CD4-positive, alpha-beta memory T cell (primary cell): ENCODE results near the gene TBX2. TPM values are rescaled to one million over a fixed set of nuclear protein-coding genes. Genes with fewer than 3 reads are reported as not detected.
A peak's percentile ranks its signal among the peaks of the same experiment; 100 is the strongest.

Source experiments
- CTCF ChIA-PET: fragments of 350-600 bp; sonication (Branson Sonifier 250); formaldehyde crosslinking; loops from one replicate; lab custom pipeline; 2021; ENCODE audit warnings: inconsistent platforms; ENCODE audit not compliant: partially characterized antibody; lab: Charles Lee
- POLR2A ChIA-PET: fragments of 350-600 bp; sonication (Branson Sonifier 250); formaldehyde crosslinking; loops from one replicate; lab custom pipeline; 2021; ENCODE audit not compliant: partially characterized antibody; lab: Charles Lee
- DNase-seq, 5 donors: peaks; one replicate each; pipeline versions ENCODE4 v3.0.0 to v3.0.0-alpha.2; 2020 to 2022; ENCODE audit warnings: mixed read lengths in 1 of 5
- H3K27ac ChIP-seq: one replicate; pipeline ENCODE4 v1.7.0; 2013; ENCODE audit warnings: low read depth, low read length
- H3K27me3 ChIP-seq: 2 replicates; pipeline ENCODE4 v1.7.0; 2013; ENCODE audit warnings: mild to moderate bottlenecking, low read length, moderate library complexity; ENCODE audit not compliant: insufficient read depth
- H3K36me3 ChIP-seq: 2 replicates; pipeline ENCODE4 v1.7.0; 2013; ENCODE audit warnings: mild to moderate bottlenecking, low read length, moderate library complexity; ENCODE audit not compliant: insufficient read depth
- H3K4me1 ChIP-seq: 2 replicates; pipeline ENCODE4 v1.7.0; 2013; ENCODE audit warnings: mild to moderate bottlenecking, low read length, moderate library complexity; ENCODE audit not compliant: insufficient read depth
- H3K4me3 ChIP-seq, 2 donors: one replicate each; pipeline ENCODE4 v1.7.0; 2013; ENCODE audit warnings: low read length in 2 of 2, mild to moderate bottlenecking in 1 of 2
- H3K9me3 ChIP-seq, 2 donors: one replicate each; pipeline ENCODE4 v1.7.0; 2013; ENCODE audit warnings: low read length in 2 of 2, control low read depth in 1 of 2; ENCODE audit not compliant: control insufficient read depth in 1 of 2
- H3K27ac Mint-ChIP-seq, 7 donors: one replicate each; pipeline ENCODE4 v1.8.0; 2020 to 2021; ENCODE audit warnings: mixed read lengths in 7 of 7, mild to moderate bottlenecking in 6 of 7, inconsistent platforms in 3 of 7, moderate library complexity in 3 of 7
- H3K27me3 Mint-ChIP-seq, 2 donors: one replicate each; pipeline ENCODE4 v1.8.0; 2020 to 2021; ENCODE audit warnings: mixed read lengths in 2 of 2
- H3K36me3 Mint-ChIP-seq, 2 donors: one replicate each; pipeline ENCODE4 v1.8.0; 2020 to 2021; ENCODE audit warnings: mixed read lengths in 2 of 2, inconsistent platforms in 1 of 2, mild to moderate bottlenecking in 1 of 2
- H3K4me1 Mint-ChIP-seq, 4 donors: one replicate each; pipeline ENCODE4 v1.8.0; 2020 to 2021; ENCODE audit warnings: mixed read lengths in 4 of 4, mild to moderate bottlenecking in 1 of 4
- H3K4me3 Mint-ChIP-seq, 8 donors: one replicate each; pipeline ENCODE4 v1.8.0; 2020 to 2021; ENCODE audit warnings: mixed read lengths in 8 of 8, mild to moderate bottlenecking in 7 of 8, moderate library complexity in 6 of 8, inconsistent platforms in 3 of 8
- H3K9me3 Mint-ChIP-seq, 8 donors: one replicate each; pipeline ENCODE4 v1.8.0; 2020 to 2021; ENCODE audit warnings: mixed read lengths in 8 of 8, mild to moderate bottlenecking in 5 of 8, inconsistent platforms in 3 of 8, moderate library complexity in 1 of 8
- intact Hi-C: fragments of 100-400 bp; cut with micrococcal nuclease; formaldehyde crosslinking; loops from one replicate; pipeline ENCODE4 v1.15.1; 2023
- polyA plus RNA-seq, 2 donors: library from polyadenylated mRNA; unstranded; fragments of 300-500 nt; fragmentation: Illumina TruSeq; gene quantifications; one replicate each; pipeline ENCODE4 v1.2.3, GENCODE V29; 2021
- total RNA-seq, 2 experiments: library from RNA; stranded (reverse); gene quantifications; one replicate each; pipeline ENCODE4 v1.2.3, GENCODE V29; 2021

Gene TBX2
- total and polyA plus RNA-seq, 4 experiments from 2014 or later: not detected

DNA sequence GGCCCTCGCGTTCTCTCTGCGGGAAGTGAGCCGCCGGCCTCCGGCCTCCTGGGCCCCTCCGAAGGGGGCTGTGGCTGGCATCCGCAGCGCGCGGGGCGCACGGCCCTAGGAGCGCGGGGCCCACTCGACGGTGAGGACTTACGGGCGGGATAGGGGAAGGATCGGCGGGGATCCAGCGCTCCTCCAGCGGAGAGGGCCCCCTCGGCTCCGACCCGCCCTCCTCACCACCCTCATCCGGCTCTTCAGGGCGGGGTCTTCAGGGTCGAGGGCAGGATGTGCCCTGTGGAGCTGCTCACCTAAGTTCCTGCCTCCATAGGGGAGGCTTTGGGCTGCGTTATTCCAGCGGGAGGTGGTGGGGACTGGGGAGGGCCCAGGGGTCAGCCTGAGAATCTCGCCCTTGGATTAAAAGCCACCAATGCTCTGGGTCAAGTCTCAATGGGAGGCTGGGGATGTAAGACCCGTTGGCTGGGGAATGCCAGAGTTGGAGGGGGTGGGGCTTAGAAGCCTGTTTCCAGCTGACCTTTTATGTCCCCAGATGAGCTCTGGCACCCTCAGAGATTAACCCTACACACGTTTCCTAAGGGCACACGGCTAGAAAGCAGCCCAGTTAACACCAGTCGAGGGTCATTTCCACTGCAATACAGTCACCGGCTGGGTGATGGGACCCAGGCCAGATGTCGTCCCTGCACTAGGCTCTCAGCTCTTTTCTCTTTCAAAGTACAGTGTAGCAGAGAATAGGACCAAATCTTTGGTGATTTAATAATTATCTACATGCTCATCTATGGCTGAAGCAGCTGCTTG, 13.4 kb downstream of the TBX2 start:
- Mint-ChIP-seq H3K9me3 (no peaks in the 10 kb centered on the region), H3K4me1 (peaks cover 10 to 20% (median 17%) of the 10 kb centered on the region in 4 donors), H3K27ac (peak overlapping the region in 2 of 7 donors; percentile 24 to 30), H3K4me3 (peak overlapping the region; percentile 57 to 79 (median 74)), H3K27me3 (peaks cover 17 to 23% of the 10 kb centered on the region in 2 donors), H3K36me3 (no peaks in the 10 kb centered on the region)
- Histone ChIP-seq H3K9me3 (no peaks in the 10 kb centered on the region), H3K27ac (peak overlapping the region; percentile 24), H3K4me3 (peak overlapping the region in 1 of 2 donors; percentile 80), H3K36me3 (no peaks in the 10 kb centered on the region), H3K27me3 (peaks cover 19% of the 10 kb centered on the region), H3K4me1 (peaks cover 23% of the 10 kb centered on the region)
- CTCF ChIA-PET: interaction anchor here (0.6 to 3.7 kb wide), 14 partner anchors 8 to 853 kb away, joined by 3 to 13 read pairs (median 4); no protein-coding TSS in a partner anchor
- no peak for DNase-seq
- intact Hi-C loops: loop anchor here (1.0 to 5.0 kb wide), 5 partner anchors 138 to 691 kb away; partner anchors contain the start of gene BRIP1
- POLR2A ChIA-PET: interaction anchor here (0.5 to 1.7 kb wide), 3 partner anchors 11 to 776 kb away, joined by 3 to 4 read pairs (median 4); no protein-coding TSS in a partner anchor

DNA sequence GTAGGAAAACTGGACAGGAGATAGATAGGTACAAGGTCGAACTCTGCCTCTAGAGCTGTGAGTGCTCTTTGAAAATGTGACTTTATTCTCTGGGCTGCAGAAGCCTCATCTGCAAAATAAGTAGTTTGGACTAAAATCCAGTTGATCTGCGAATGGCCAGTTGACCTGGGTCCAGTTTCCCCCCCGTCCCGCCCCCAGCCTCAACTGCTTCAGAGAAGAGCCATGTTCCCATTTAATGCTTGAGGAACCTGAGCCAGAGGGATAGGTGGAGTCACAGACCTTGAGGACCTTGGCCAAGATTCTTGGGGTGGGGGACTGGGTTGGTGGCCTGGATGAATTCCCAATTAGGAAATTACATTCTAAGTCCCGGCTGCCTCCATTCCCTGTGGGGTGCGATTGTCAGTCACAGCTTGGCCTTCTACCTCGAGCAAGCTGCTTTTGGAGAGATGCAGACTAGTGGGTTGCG, 14.1 kb downstream of the TBX2 start:
- no peaks in the 10 kb centered on the region for H3K36me3 ChIP-seq
- H3K4me3 ChIP-seq: no peak overlapping the region
- H3K27me3 ChIP-seq: peaks cover 13% of the 10 kb centered on the region
- no peak for DNase-seq
- peak overlapping the region in 1 of 7 donors; percentile 24 for H3K27ac Mint-ChIP-seq
- H3K9me3 ChIP-seq: no peaks in the 10 kb centered on the region
- CTCF ChIA-PET: interaction anchor here (0.6 to 3.7 kb wide), 7 partner anchors 9 to 854 kb away, joined by 3 to 13 read pairs (median 6); no protein-coding TSS in a partner anchor
- H3K36me3 Mint-ChIP-seq: no peaks in the 10 kb centered on the region
- peak overlapping the region in 6 of 8 donors; percentile 16 to 75 (median 42) for H3K4me3 Mint-ChIP-seq
- H3K4me1 ChIP-seq: peaks cover 20% of the 10 kb centered on the region
- intact Hi-C loops: loop anchor here (5.0 kb wide), 2 partner anchors 411 to 691 kb away; no protein-coding TSS in a partner anchor
- POLR2A ChIA-PET: no interaction called here
- H3K4me1 Mint-ChIP-seq: peaks cover 10 to 15% (median 14%) of the 10 kb centered on the region in 4 donors
- H3K9me3 Mint-ChIP-seq: no peaks in the 10 kb centered on the region
- H3K27ac ChIP-seq: no peak overlapping the region
- peaks cover 13 to 23% of the 10 kb centered on the region in 2 donors for H3K27me3 Mint-ChIP-seq

DNA sequence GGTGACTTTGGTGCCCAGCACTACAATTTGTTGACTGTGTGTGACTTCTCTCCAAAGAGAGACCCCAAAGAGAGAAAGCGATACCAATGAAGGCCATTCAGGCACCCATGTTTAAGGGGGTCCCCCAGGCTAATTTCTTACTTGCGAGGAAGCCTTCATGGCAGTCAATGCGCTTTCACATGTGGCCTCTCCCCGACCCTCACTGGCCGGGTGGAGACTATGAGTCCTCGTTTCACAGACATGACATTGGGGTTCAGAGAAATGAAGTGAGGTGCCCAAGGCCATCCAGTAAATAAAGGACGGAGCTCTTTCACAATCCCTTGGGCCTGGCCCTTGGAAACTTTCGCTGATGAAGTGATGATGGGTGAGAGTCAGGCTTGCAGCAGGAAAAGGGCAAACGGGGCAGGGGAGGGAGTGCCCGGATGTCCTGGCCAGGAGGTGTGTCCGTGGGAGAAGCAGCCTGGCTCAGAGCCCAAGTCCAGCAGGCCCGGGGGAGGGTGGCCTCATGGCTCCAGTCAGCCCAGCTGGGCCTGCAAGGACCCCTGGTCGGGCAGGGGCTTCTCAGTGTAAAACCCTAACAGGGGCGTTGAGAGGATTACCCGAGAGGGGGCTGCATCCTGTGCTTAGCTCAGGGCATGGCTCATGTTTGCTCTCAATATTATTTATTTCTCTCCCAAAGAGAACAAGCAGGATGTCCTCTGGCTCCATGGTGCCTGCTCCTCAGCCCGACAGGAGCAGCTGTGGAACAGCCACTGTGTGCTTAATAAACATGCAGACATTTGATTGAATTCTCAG, 14.7 kb downstream of the TBX2 start:
- CTCF ChIA-PET: interaction anchor here (1.1 to 2.2 kb wide), 4 partner anchors 9 to 652 kb away, joined by 3 to 6 read pairs (median 3); no protein-coding TSS in a partner anchor
- H3K4me1 Mint-ChIP-seq: peaks cover 8 to 12% (median 12%) of the 10 kb centered on the region in 4 donors
- no peak overlapping the region for H3K4me3 Mint-ChIP-seq

DNA sequence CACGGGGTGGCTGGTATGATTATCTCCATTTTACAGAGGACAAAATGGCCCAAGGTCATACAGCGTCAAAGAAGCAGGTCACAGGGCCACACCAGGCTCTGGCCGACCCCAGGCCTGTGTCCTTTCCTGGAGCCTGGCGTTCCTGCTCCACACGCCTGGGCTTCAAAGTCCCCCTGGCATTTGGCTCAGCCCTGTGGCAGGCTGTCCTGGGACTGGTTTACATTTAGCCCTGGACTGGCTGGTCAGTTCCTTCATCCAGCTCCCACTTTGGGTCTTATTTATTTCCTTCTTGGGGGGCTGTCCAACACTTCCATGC, 15.3 kb downstream of the TBX2 start:
- Mint-ChIP-seq H3K27ac (no peak overlapping the region), H3K4me3 (no peak overlapping the region), H3K9me3 (no peaks in the 10 kb centered on the region), H3K4me1 (peaks cover 6 to 10% (median 9%) of the 10 kb centered on the region in 4 donors), H3K36me3 (no peaks in the 10 kb centered on the region), H3K27me3 (peaks cover 13 to 25% of the 10 kb centered on the region in 2 donors)
- intact Hi-C loops: loop anchor here (5.0 kb wide), 2 partner anchors 413 to 693 kb away; no protein-coding TSS in a partner anchor
- no peak for DNase-seq
- Histone ChIP-seq H3K4me1 (peaks cover 12% of the 10 kb centered on the region), H3K4me3 (no peak overlapping the region), H3K27ac (no peak overlapping the region), H3K27me3 (peaks cover 8% of the 10 kb centered on the region), H3K36me3 (no peaks in the 10 kb centered on the region), H3K9me3 (no peaks in the 10 kb centered on the region)
- CTCF ChIA-PET: interaction anchor here (1.1 to 1.8 kb wide), 2 partner anchors 32 to 420 kb away, joined by 3 read pairs; no protein-coding TSS in a partner anchor
- POLR2A ChIA-PET: no interaction called here

More for the DNA sequence above, 14.7 kb downstream of the TBX2 start:
- no peaks in the 10 kb centered on the region for H3K9me3 Mint-ChIP-seq
- H3K4me3 ChIP-seq: no peak overlapping the region
- DNase-seq: no peak
- H3K9me3 ChIP-seq: no peaks in the 10 kb centered on the region
- H3K27me3 ChIP-seq: peaks cover 9% of the 10 kb centered on the region
- no peak overlapping the region for H3K27ac Mint-ChIP-seq
- no peak overlapping the region for H3K27ac ChIP-seq
- H3K36me3 ChIP-seq: no peaks in the 10 kb centered on the region
- POLR2A ChIA-PET: no interaction called here
- intact Hi-C loops: loop anchor here (5.0 kb wide), 2 partner anchors 412 to 692 kb away; no protein-coding TSS in a partner anchor
- peaks cover 14% of the 10 kb centered on the region for H3K4me1 ChIP-seq
- peaks cover 15 to 26% of the 10 kb centered on the region in 2 donors for H3K27me3 Mint-ChIP-seq
- H3K36me3 Mint-ChIP-seq: no peaks in the 10 kb centered on the region

DNA sequence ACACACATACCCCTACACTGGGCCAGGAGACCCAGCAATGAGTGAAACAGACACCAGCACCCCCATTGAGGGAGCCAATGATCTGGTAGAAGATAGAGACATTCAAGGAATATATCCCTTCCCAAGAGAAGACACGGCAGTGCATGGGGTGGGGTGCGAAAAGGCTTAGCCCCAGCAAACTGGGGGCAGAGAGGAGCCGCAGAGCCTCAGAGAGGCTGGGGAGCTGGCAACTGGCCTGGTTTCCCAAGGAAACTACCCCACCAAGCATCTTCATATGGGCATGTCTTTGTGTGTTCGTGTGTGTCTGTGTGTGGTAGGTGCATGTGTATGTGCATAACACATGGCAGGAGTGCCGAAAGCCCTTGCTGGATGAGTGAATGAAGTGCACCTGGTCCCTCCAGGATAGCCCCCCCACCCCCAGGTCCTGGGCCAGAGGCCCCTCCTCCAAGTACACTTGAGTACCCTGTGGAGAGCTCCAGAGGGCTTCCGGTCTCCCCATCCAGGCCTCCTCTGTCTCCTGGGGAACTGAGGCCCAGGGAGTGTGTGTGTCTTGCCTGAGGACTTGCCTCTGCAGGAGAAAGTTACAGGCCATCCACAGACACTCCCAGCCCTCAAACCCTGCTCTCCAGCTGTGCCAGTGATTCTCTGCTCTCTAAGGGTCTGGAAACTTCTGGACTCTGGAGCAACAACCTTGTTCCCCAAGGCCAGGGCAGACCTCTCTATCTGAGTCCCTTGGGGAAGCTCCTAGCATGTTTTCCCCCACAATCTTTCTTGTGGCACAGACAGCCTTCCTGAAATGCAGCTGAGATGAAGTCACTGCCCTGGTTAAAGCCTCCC, 15.9 kb downstream of the TBX2 start:
- H3K27me3 ChIP-seq: peaks cover 1% of the 10 kb centered on the region
- H3K4me1 ChIP-seq: peaks cover 5% of the 10 kb centered on the region
- H3K9me3 ChIP-seq: no peaks in the 10 kb centered on the region
- DNase-seq: no peak
- POLR2A ChIA-PET: no interaction called here
- H3K36me3 ChIP-seq: no peaks in the 10 kb centered on the region
- no peak overlapping the region for H3K4me3 Mint-ChIP-seq
- peaks cover 2 to 6% (median 2%) of the 10 kb centered on the region in 4 donors for H3K4me1 Mint-ChIP-seq
- H3K9me3 Mint-ChIP-seq: no peaks in the 10 kb centered on the region
- H3K27ac ChIP-seq: no peak overlapping the region
- H3K4me3 ChIP-seq: no peak overlapping the region
- intact Hi-C loops: no loop called here
- no peaks in the 10 kb centered on the region for H3K36me3 Mint-ChIP-seq
- H3K27me3 Mint-ChIP-seq: peaks cover 9 to 23% of the 10 kb centered on the region in 2 donors
- CTCF ChIA-PET: interaction anchor here (1.1 to 1.8 kb wide), 3 partner anchors 32 to 419 kb away, joined by 3 read pairs; no protein-coding TSS in a partner anchor
- H3K27ac Mint-ChIP-seq: no peak overlapping the region

DNA sequence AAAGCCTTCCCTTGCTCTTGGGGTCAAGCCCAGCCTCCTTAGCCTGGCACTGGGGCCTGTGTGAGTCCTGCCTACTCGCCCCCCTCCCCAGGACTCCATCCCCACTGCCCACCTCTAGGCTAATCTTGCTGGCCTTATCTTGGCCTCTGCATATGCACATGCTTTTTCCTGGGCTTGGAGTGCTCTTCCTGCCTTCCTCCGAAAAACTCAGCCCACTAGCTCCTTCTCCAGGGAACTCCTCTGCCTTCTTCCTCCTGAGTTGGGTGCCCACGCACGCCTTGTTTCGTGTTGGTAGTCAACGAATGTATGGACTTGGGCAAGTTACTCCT, 16.5 kb downstream of the TBX2 start:
- Mint-ChIP-seq H3K9me3 (no peaks in the 10 kb centered on the region), H3K4me1 (peaks cover 0 to 5% (median under 1%) of the 10 kb centered on the region in 4 donors), H3K4me3 (no peak overlapping the region), H3K27ac (no peak overlapping the region), H3K27me3 (peaks cover 11 to 27% of the 10 kb centered on the region in 2 donors), H3K36me3 (no peaks in the 10 kb centered on the region)
- Histone ChIP-seq H3K4me1 (peaks cover 3% of the 10 kb centered on the region), H3K4me3 (no peak overlapping the region), H3K36me3 (no peaks in the 10 kb centered on the region), H3K27ac (no peak overlapping the region), H3K9me3 (no peaks in the 10 kb centered on the region), H3K27me3 (no peaks in the 10 kb centered on the region)
- ChIA-PET POLR2A (no interaction called here), CTCF (interaction anchor here (1.3 to 1.8 kb wide), 2 partner anchors 31 to 83 kb away, joined by 3 read pairs; no protein-coding TSS in a partner anchor)
- intact Hi-C loops: no loop called here
- DNase-seq: no peak
